GM21576 (cell line): ENCODE data around the gene LCN6.

Experiments used
- ATAC-seq: cut with Tn5 transposase; IDR thresholded peaks from one replicate; pipeline ENCODE4 v1.9.1; 2021; ENCODE audit warnings: mild to moderate bottlenecking, moderate library complexity; ENCODE audit not compliant: unreplicated experiment

LCN6 gene

GRCh38 chr9:136726631-136727191 is 21.6 kb downstream of the LCN6 start:
- ATAC-seq, result no peak

GRCh38 chr9:136726118-136726517 is 22.2 kb downstream of the LCN6 start:
- no peak for ATAC-seq

- ATAC-seq, result no peak
Measured at GRCh38 chr9:136725612-136726011, 22.7 kb downstream of the LCN6 start.

- no peak for ATAC-seq
Measured at GRCh38 chr9:136724772-136725171, 23.6 kb downstream of the LCN6 start.

- ATAC-seq, result no peak
Measured at GRCh38 chr9:136723989-136724388, 24.3 kb downstream of the LCN6 start.

- no peak for ATAC-seq
Measured at GRCh38 chr9:136723362-136723976, 24.9 kb downstream of the LCN6 start.

GRCh38 chr9:136722969-136723356 is 25.4 kb downstream of the LCN6 start:
- ATAC-seq, result no peak

- no peak for ATAC-seq
Measured at GRCh38 chr9:136722093-136722968, 26.0 kb downstream of the LCN6 start.

- ATAC-seq, result no peak
Measured at GRCh38 chr9:136721339-136722092, 26.8 kb downstream of the LCN6 start.

- no peak for ATAC-seq
Measured at GRCh38 chr9:136720898-136721338, 27.4 kb downstream of the LCN6 start.

GRCh38 chr9:136720251-136720897 is 28.0 kb downstream of the LCN6 start:
- ATAC-seq, result no peak

- no peak for ATAC-seq
Measured at GRCh38 chr9:136719195-136719880, 29.0 kb downstream of the LCN6 start.

- no peak for ATAC-seq
Measured at GRCh38 chr9:136718345-136719194, 29.8 kb downstream of the LCN6 start.

- ATAC-seq, result no peak
Measured at GRCh38 chr9:136717399-136717798, 30.9 kb downstream of the LCN6 start.

- ATAC-seq, result no peak
Measured at GRCh38 chr9:136714893-136715274, 33.4 kb downstream of the LCN6 start.

GRCh38 chr9:136714096-136714892 is 34.0 kb downstream of the LCN6 start:
- no peak for ATAC-seq

GRCh38 chr9:136713550-136713949 is 34.8 kb downstream of the LCN6 start:
- no peak for ATAC-seq
